CD1c-positive myeloid dendritic cell (primary cell): ENCODE results near the gene FAM149A.

ENCODE experiments used
- DNase-seq: peaks from one replicate; pipeline ENCODE4 v3.0.0-alpha.2; 2016; ENCODE audit errors: extremely low spot score

Gene FAM149A

DNA sequence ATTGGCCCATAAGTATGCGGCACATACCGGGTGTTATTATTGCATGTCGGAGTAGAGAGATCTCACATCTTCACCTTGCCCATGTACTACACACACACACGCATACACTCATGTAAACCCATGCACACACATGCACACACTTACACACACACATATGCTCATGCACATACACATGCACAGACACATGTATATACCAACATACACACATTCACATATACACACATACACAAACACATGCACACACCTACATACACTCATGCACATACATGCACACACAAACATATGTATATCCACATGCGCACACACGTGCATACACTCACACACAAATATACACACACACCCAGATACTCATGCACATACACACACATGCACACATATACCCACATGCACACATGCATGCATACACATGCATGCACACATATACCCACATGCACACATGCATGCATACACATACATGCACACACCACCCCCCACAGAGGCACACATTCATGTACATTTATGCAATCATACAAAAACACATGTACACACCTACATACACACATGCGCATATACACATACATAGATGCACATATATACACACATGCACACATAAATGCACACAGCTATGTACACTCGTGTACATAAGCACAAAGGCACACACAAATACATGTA lies 98.1 kb downstream of the FAM149A start:
- DNase-seq: no peak

DNA sequence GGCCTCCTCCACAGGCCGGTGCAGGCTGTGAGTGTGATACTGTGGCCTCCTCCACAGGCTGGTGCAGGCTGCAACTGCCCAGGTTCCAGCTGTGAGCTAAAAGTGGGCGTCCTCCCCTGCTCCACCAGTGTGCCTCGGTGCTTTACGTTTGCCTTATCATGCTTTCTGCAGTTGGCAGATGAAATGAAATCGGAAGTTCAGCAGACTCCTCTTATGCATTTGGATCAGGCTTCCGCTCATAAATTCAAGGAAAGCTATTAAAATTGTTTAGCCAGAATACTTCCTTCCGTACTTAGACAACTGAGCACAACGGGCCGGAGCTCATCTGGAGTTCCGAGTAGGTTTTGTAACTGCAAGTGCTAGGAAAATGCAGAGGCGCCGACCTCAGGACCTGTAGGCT lies 98.9 kb downstream of the FAM149A start:
- DNase-seq: no peak

DNA sequence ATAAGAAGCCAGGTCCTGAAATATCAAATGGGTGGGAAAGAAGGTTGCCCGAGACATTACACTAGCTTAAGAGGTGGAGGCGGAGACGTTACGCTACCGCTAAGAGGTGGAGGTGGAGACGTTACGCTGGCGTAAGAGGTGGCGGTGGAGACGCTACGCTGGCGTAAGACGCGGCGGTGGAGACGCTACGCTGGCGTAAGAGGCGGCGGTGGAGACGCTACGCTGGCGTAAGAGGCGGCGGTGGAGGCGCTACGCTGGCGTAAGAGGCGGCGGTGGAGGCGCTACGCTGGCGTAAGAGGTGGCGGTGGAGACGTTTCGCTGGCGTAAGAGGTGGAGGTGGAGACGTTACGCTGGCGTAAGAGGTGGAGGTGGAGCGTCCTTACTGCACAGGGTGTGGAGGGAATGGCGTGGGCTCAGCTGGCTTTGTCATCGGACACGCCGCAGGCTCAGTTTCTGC lies 99.6 kb downstream of the FAM149A start:
- DNase-seq: peak; percentile 65

- no peak for DNase-seq
These were observed 100.2 kb downstream of the FAM149A start for GRCh38 chr4:186204686-186205085.

GRCh38 chr4:186205156-186205555 lies 100.7 kb downstream of the FAM149A start:
- no peak for DNase-seq

DNA sequence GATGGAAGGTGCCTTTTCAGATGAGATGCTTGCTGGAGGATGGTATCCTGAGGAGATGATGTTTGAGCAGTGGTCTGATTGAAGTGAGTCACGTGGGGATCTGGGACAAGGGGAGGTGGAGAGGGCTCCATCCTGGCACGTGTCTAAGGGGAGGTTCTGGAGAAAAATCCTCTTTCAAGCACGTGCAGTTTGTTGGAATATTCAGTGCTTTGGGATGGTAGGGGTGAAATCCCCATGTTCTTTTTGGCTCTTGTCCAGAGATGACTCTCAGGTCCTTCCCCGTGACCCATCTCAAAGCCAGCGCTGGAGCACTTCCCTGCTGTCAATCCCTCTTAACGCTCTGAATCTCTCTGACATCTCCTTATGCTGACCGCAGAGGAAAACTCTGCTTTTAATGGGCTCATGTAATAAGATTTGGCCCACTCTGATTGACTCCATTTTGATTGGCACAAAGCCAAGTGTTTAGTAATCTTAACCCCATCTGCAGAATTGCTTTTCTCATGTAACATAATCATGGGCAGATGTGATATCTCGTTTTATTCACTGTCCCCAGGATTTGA lies 112.0 kb downstream of the FAM149A start:
- DNase-seq: no peak

DNA sequence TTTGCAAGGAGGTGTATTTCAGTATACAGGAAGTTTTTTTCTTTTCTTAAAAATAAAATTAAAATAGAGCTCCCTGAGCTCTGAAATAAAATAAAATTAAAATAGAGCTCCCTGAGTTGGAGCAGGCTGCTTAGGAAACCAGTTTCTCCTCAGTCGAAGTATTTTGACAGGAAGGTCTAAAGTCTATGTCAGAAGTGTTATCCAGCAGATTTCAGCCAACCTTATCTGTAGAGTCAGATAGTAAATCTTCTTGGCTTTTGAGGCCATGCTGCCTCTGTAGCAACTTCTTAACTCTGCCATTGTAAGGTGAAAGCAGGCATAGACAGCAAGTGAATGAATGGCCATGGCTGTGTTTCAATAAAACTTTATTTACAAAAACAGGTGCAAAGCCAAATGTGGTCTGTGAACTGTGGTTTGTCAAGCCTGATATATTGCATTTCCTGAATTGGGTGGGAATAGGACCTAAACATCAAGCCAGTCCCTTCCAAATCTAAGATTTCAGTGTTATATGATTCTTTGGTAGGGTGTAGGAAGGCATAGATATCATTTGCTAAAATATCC lies 113.3 kb downstream of the FAM149A start:
- no peak for DNase-seq

DNA sequence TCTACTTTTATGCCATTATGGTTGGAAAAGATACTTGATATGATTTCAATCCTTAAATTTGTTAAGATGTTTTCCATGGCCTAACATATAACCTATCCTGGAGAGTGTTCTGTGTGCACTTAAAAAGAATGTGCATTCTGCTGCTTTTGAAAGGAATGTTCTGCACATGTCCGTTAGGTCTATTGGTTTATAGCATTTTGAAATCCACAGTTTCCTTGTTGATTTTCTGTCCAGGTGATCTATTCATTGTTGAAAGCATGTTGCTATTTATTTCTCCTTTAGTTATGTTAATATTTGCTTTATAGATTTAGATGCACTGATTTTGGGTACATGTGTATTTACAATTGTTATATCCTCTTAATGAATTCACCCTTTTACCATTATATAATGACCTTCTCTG lies 117.1 kb downstream of the FAM149A start:
- DNase-seq: no peak
